ENCODE data around the gene EDDM13.

DNA sequence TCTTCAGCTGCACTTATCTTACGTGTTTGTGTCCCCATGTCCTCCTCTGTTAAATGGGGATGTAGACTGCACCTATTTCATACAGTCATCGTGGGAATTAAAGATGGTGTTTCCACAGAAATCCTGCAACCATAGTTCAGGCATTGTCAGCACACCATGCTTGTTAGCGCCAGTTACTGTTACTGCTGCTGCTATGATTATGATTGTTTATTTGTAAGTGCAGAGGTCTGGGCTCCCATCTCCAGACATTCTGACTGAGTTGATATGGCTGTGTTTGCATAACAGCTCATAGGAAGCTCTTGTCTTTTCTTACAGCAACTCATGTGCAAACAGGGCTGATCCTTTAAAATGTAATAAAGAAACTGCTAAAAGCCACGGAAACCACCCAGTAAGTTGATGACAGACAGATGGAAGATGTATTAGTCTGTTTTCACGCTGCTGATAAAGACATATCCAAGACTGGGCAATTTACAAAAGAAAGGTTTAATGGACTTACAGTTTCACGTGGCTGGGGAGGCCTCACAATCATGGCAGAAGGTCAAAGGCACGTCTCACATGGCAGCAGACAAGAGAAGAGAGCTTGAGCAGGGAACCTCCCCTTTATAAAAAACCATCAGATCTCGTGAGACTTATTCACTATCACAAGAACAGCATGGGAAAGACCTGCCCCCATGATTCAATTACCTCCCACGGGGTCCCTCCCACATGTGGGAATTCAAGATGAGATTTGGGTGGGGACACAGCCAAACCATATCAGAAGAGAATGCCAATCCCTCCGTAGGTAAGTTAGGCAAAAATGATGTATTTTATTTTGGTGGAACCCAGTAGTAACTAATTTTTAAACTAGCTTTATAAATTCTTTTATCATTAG lies 40.5 kb downstream of the EDDM13 start:
- TF ChIP-seq, protein P1, sequence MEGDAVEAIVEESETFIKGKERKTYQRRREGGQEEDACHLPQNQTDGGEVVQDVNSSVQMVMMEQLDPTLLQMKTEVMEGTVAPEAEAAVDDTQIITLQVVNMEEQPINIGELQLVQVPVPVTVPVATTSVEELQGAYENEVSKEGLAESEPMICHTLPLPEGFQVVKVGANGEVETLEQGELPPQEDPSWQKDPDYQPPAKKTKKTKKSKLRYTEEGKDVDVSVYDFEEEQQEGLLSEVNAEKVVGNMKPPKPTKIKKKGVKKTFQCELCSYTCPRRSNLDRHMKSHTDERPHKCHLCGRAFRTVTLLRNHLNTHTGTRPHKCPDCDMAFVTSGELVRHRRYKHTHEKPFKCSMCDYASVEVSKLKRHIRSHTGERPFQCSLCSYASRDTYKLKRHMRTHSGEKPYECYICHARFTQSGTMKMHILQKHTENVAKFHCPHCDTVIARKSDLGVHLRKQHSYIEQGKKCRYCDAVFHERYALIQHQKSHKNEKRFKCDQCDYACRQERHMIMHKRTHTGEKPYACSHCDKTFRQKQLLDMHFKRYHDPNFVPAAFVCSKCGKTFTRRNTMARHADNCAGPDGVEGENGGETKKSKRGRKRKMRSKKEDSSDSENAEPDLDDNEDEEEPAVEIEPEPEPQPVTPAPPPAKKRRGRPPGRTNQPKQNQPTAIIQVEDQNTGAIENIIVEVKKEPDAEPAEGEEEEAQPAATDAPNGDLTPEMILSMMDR (IDR thresholded peaks at IDR 0.05): no peak
- TF ChIP-seq POLR2A (IDR thresholded peaks at IDR 0.05): no peak

Measured in ovary (tissue), 3 donors.